Mesenchymal stem cell (in vitro differentiated cells and primary cell): ENCODE measurements around the gene P2RX1.
"Not testable (repeated sequence)": the region's sequence is repeated elsewhere in the genome, so short reads cannot be mapped to it uniquely, and the experiment has no call there.

ENCODE experiments used
- DNase-seq: peaks from one replicate; pipeline ENCODE4 v3.0.0-alpha.2; 2013
- H2AFZ ChIP-seq: one replicate; pipeline ENCODE4 v1.6.1; 2013; ENCODE audit warnings: low read depth, mild to moderate bottlenecking, control low read depth, inconsistent platforms, low read length, moderate library complexity
- H2AK5ac ChIP-seq: 2 replicates; pipeline ENCODE4 v1.6.1; 2013; ENCODE audit warnings: low read length, moderate library complexity, mild to moderate bottlenecking, inconsistent platforms; ENCODE audit not compliant: severe bottlenecking
- H2BK120ac ChIP-seq: one replicate; pipeline ENCODE4 v1.6.1; 2013; ENCODE audit warnings: low read depth, mild to moderate bottlenecking, inconsistent platforms, low read length, moderate library complexity
- H2BK12ac ChIP-seq, 2 experiments: one replicate each; pipeline ENCODE4 v1.6.1; 2013; ENCODE audit warnings: inconsistent platforms in 2 of 2, low read length in 2 of 2, mild to moderate bottlenecking in 2 of 2, moderate library complexity in 2 of 2, control low read depth in 1 of 2
- H2BK15ac ChIP-seq: one replicate; pipeline ENCODE4 v1.6.1; 2013; ENCODE audit warnings: mild to moderate bottlenecking, low read depth, inconsistent platforms; ENCODE audit not compliant: poor library complexity, severe bottlenecking
- H2BK5ac ChIP-seq: 2 replicates; pipeline ENCODE4 v1.6.1; 2013; ENCODE audit warnings: low read depth, mild to moderate bottlenecking, low read length, control low read depth, inconsistent platforms; ENCODE audit not compliant: poor library complexity, severe bottlenecking
- H3K14ac ChIP-seq, 2 experiments: one replicate each; pipeline ENCODE4 v1.6.1; 2013; ENCODE audit warnings: inconsistent platforms in 2 of 2, low read length in 2 of 2, control low read depth in 1 of 2, mild to moderate bottlenecking in 1 of 2, moderate library complexity in 1 of 2
- H3K18ac ChIP-seq, 2 experiments: one replicate each; pipeline ENCODE4 v1.6.1; 2013; ENCODE audit warnings: inconsistent platforms in 2 of 2, low read length in 2 of 2, control low read depth in 1 of 2, low read depth in 1 of 2, mild to moderate bottlenecking in 1 of 2
- H3K23ac ChIP-seq, 2 experiments: one replicate each; pipeline ENCODE4 v1.6.1; 2013; ENCODE audit warnings: inconsistent platforms in 2 of 2, low read length in 2 of 2, mild to moderate bottlenecking in 2 of 2, moderate library complexity in 2 of 2, control low read depth in 1 of 2
- H3K27ac ChIP-seq: 2 replicates; pipeline ENCODE4 v1.5.1; 2013; ENCODE audit warnings: mild to moderate bottlenecking, moderate library complexity, low read length, control low read depth, inconsistent platforms; ENCODE audit not compliant: poor library complexity, severe bottlenecking
- H3K27me3 ChIP-seq, 2 experiments: 2 replicates each; pipeline versions ENCODE4 v1.6.1 to v1.7.0; 2013; ENCODE audit warnings: low read length in 2 of 2, mild to moderate bottlenecking in 2 of 2, moderate library complexity in 2 of 2, control low read depth in 1 of 2, inconsistent platforms in 1 of 2; ENCODE audit not compliant: control insufficient read depth in 1 of 2, insufficient read depth in 1 of 2
- H3K36me3 ChIP-seq, 2 experiments: 2 replicates each; pipeline versions ENCODE4 v1.6.1 to v1.7.0; 2013; ENCODE audit warnings: low read length in 2 of 2, control low read depth in 1 of 2, inconsistent platforms in 1 of 2, low read depth in 1 of 2, mild to moderate bottlenecking in 1 of 2; ENCODE audit not compliant: insufficient read depth in 2 of 2, control insufficient read depth in 1 of 2
- H3K4ac ChIP-seq, 2 experiments: one replicate each; pipeline ENCODE4 v1.6.1; 2013; ENCODE audit warnings: inconsistent platforms in 2 of 2, low read length in 2 of 2, mild to moderate bottlenecking in 2 of 2, moderate library complexity in 2 of 2, control low read depth in 1 of 2, low read depth in 1 of 2
- H3K4me1 ChIP-seq: 2 replicates; pipeline ENCODE4 v1.6.1; 2013; ENCODE audit warnings: low read depth, low read length, control low read depth; ENCODE audit not compliant: control insufficient read depth, insufficient read depth
- H3K4me2 ChIP-seq: 2 replicates; pipeline ENCODE4 v1.6.1; 2013; ENCODE audit warnings: low read length, mild to moderate bottlenecking, inconsistent platforms; ENCODE audit not compliant: poor library complexity, severe bottlenecking
- H3K4me3 ChIP-seq, 2 experiments: 2 replicates each; pipeline versions ENCODE4 v1.5.1 to v1.7.0; 2013; ENCODE audit warnings: low read length in 2 of 2, mild to moderate bottlenecking in 2 of 2, control low read depth in 1 of 2, low read depth in 1 of 2; ENCODE audit not compliant: insufficient read depth in 1 of 2
- H3K79me1 ChIP-seq: replicated peaks from 2 replicates; pipeline ENCODE4 v1.6.1; 2013; ENCODE audit warnings: mild to moderate bottlenecking, control low read depth, low read length, inconsistent platforms; ENCODE audit not compliant: poor library complexity, severe bottlenecking
- H3K9ac ChIP-seq: 2 replicates; pipeline ENCODE4 v1.7.0; 2013; ENCODE audit warnings: mild to moderate bottlenecking, low read length, moderate library complexity
- H3K9me3 ChIP-seq: 2 replicates; pipeline ENCODE4 v1.7.0; 2013; ENCODE audit warnings: mild to moderate bottlenecking, low read length; ENCODE audit not compliant: control insufficient read depth
- H4K8ac ChIP-seq: one replicate; pipeline ENCODE4 v1.6.1; 2013; ENCODE audit warnings: inconsistent platforms, mild to moderate bottlenecking, low read length, moderate library complexity
- H4K91ac ChIP-seq: one replicate; pipeline ENCODE4 v1.6.1; 2013; ENCODE audit warnings: mild to moderate bottlenecking, low read length, inconsistent platforms
- WGBS: methylation state at CpG from one replicate; pipeline ENCODE4 v1.1.7; 2013; ENCODE audit warnings: mixed read lengths; 5-methylcytosine and 5-hydroxymethylcytosine counted together

P2RX1 gene

DNA sequence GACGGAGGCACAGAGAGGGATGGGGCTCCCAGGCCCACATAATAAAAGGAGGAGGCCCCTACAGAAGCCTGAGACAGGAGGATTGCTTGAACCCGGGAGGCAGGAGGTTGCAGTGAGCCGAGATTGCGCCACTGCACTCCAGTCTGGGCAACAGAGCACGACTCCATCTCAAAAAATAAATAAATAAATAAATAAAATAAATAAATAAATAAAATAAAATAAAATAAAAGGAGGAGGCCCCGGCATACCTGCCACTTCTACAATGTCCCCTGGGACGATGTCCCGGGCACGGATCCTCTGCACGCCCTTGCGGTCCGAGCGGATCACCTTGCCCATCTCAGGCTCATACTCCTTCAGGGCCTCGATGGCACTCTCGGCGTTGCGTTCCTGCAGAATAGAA lies 34.7 kb upstream of the P2RX1 start:
- H3K18ac ChIP-seq: no peak overlapping the region
- H2BK120ac ChIP-seq: no peak overlapping the region
- H4K8ac ChIP-seq: no peak overlapping the region
- H3K9me3 ChIP-seq: no peaks in the 10 kb centered on the region
- H3K4me3 ChIP-seq: no peak overlapping the region
- H2BK5ac ChIP-seq: no peak overlapping the region
- 96% methylated on average over 13 of the region's 17 CpGs for WGBS
- H3K27me3 ChIP-seq: peaks cover 0 to 11% of the 10 kb centered on the region in 2 experiments
- H3K79me1 ChIP-seq: no peaks in the 10 kb centered on the region
- no peak for DNase-seq
- no peak overlapping the region for H2BK12ac ChIP-seq
- H2AFZ ChIP-seq: no peak overlapping the region
- H2AK5ac ChIP-seq: no peak overlapping the region
- peaks cover 8% of the 10 kb centered on the region for H3K4me1 ChIP-seq
- H3K4me2 ChIP-seq: no peak overlapping the region
- H3K14ac ChIP-seq: no peak overlapping the region
- no peak overlapping the region for H3K4ac ChIP-seq
- H3K9ac ChIP-seq: no peak overlapping the region
- no peak overlapping the region for H2BK15ac ChIP-seq
- H3K27ac ChIP-seq: no peak overlapping the region
- no peak overlapping the region for H3K23ac ChIP-seq
- no peak overlapping the region for H4K91ac ChIP-seq
- no peaks in the 10 kb centered on the region for H3K36me3 ChIP-seq

- Histone ChIP-seq H3K9me3 (no peaks in the 10 kb centered on the region), H2AFZ (no peak overlapping the region), H3K4ac (no peak overlapping the region), H3K27me3 (peaks cover 0 to 12% of the 10 kb centered on the region in 2 experiments), H3K18ac (no peak overlapping the region), H4K8ac (no peak overlapping the region), H2BK120ac (no peak overlapping the region), H3K4me1 (peaks cover 8% of the 10 kb centered on the region), H2BK5ac (no peak overlapping the region), H2AK5ac (no peak overlapping the region), H3K79me1 (no peaks in the 10 kb centered on the region), H4K91ac (no peak overlapping the region), H3K9ac (no peak overlapping the region), H3K27ac (no peak overlapping the region), H3K36me3 (no peaks in the 10 kb centered on the region), H2BK12ac (no peak overlapping the region), H3K4me3 (no peak overlapping the region), H3K4me2 (no peak overlapping the region), H3K23ac (no peak overlapping the region), H2BK15ac (no peak overlapping the region), H3K14ac (peak overlapping the region in 1 of 2 experiments; percentile 35)
- WGBS: 91% methylated on average over 12 of the region's 12 CpGs
- no peak for DNase-seq
Observed at GRCh38 chr17:3950584-3950983, 34.3 kb upstream of the P2RX1 start.

GRCh38 chr17:3949418-3949817 lies 33.2 kb upstream of the P2RX1 start:
- Histone ChIP-seq H2BK12ac (no peak overlapping the region), H2BK120ac (no peak overlapping the region), H3K36me3 (no peaks in the 10 kb centered on the region), H2BK15ac (no peak overlapping the region), H2AK5ac (no peak overlapping the region), H3K9ac (no peak overlapping the region), H3K18ac (no peak overlapping the region), H2AFZ (no peak overlapping the region), H4K91ac (no peak overlapping the region), H2BK5ac (no peak overlapping the region), H3K9me3 (no peaks in the 10 kb centered on the region), H3K79me1 (no peaks in the 10 kb centered on the region), H3K27me3 (peaks cover 0 to 12% of the 10 kb centered on the region in 2 experiments), H3K4me2 (no peak overlapping the region), H4K8ac (no peak overlapping the region), H3K23ac (no peak overlapping the region), H3K14ac (no peak overlapping the region), H3K4ac (no peak overlapping the region), H3K4me1 (peaks cover 12% of the 10 kb centered on the region), H3K4me3 (no peak overlapping the region), H3K27ac (no peak overlapping the region)
- no peak for DNase-seq
- WGBS: 94% methylated on average over 2 of the region's 3 CpGs

GRCh38 chr17:3948551-3948950 lies 32.3 kb upstream of the P2RX1 start:
- H2BK15ac ChIP-seq, H3K4ac ChIP-seq, H2BK5ac ChIP-seq, H4K8ac ChIP-seq, H3K14ac ChIP-seq, H2BK12ac ChIP-seq, DNase-seq, H2AK5ac ChIP-seq, H3K27ac ChIP-seq, H3K9me3 ChIP-seq, H2AFZ ChIP-seq, H3K79me1 ChIP-seq, H3K18ac ChIP-seq, H3K9ac ChIP-seq, H3K4me2 ChIP-seq, H3K23ac ChIP-seq, H3K4me3 ChIP-seq, H2BK120ac ChIP-seq, H4K91ac ChIP-seq, H3K36me3 ChIP-seq: not testable (repeated sequence)
- Histone ChIP-seq H3K27me3 (peaks cover 0 to 20% of the 10 kb centered on the region in 2 experiments), H3K4me1 (peaks cover 11% of the 10 kb centered on the region)
- WGBS: 89% methylated on average over 3 of the region's 3 CpGs
